ENCODE data around the gene CORO2B.

Gene CORO2B

DNA sequence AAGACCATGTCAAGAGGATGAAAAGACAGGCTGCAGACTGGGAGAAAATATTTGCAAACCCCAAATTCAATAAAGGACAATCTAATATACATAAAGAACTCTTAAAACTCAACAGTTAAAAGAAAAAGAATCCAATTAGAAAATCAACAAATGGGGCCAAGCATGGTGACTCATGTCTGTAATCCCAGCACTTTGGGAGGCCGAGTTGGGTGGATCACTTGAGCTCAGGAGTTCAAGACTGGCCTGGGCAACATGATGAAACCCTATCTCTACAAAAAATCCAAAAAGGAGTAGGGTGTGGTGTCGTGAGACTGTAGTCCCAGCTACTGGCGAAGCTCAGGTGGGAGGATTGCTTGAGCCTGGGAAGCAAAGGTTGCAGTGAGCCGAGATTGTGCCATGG is 184.3 kb downstream of the CORO2B start:
- Histone ChIP-seq H2AFZ (ENCODE audit: low read depth, low read length, severe bottlenecking) (no peak overlapping the region), H3K9me2 (replicated peaks; ENCODE audit: insufficient read depth, low read length) (no peaks in the 10 kb centered on the region)

DNA sequence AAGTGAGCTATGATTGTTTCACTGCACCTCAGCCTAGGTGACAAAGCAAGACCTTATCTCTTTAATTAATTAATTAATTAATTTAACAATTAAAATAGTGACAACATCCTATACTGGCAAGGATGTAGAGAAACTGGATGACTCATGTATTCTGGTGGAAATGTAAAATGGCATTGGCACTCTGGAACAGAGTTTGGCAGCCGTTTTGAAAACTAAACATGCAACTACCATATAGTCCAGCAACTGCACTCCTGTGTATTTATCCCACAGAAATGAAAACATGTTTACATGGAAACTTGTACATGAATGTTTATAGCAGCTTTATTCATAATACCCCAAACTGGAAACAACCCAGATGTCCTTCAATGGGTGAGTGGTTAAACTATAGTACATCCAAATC is 185.3 kb downstream of the CORO2B start:
- H3K9ac ChIP-seq (ENCODE audit: low read length), result no peak overlapping the region
- no peaks in the 10 kb centered on the region for H4K20me1 ChIP-seq (ENCODE audit: low read depth, low read length)
- H3K79me2 ChIP-seq (ENCODE audit: insufficient read depth, low read length), result no peaks in the 10 kb centered on the region
- no peaks in the 10 kb centered on the region for H3K9me3 ChIP-seq (ENCODE audit: insufficient read depth, low read length)
- H3F3A ChIP-seq (ENCODE audit: insufficient read depth), result no peaks in the 10 kb centered on the region
- no peak overlapping the region for H2AFZ ChIP-seq (ENCODE audit: low read depth, low read length, severe bottlenecking)
- no peak overlapping the region for H3K4me3 ChIP-seq (ENCODE audit: insufficient read depth, low read length, poor library complexity, severe bottlenecking)
- no peak overlapping the region for H3K4me2 ChIP-seq (ENCODE audit: low read depth, low read length, poor library complexity, severe bottlenecking)
- H3K27ac ChIP-seq (ENCODE audit: low read depth, low read length), result no peak overlapping the region
- no peaks in the 10 kb centered on the region for H3K36me3 ChIP-seq (ENCODE audit: low read length)
- TF ChIP-seq, protein P1, sequence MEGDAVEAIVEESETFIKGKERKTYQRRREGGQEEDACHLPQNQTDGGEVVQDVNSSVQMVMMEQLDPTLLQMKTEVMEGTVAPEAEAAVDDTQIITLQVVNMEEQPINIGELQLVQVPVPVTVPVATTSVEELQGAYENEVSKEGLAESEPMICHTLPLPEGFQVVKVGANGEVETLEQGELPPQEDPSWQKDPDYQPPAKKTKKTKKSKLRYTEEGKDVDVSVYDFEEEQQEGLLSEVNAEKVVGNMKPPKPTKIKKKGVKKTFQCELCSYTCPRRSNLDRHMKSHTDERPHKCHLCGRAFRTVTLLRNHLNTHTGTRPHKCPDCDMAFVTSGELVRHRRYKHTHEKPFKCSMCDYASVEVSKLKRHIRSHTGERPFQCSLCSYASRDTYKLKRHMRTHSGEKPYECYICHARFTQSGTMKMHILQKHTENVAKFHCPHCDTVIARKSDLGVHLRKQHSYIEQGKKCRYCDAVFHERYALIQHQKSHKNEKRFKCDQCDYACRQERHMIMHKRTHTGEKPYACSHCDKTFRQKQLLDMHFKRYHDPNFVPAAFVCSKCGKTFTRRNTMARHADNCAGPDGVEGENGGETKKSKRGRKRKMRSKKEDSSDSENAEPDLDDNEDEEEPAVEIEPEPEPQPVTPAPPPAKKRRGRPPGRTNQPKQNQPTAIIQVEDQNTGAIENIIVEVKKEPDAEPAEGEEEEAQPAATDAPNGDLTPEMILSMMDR (IDR thresholded peaks at IDR 0.05; ENCODE audit: insufficient read depth, low read length, poor library complexity, severe bottlenecking), result no peak
- no peak for TF ChIP-seq EZH2phosphoT487 (conservative IDR thresholded peaks at IDR 0.05; ENCODE audit: low read length)
- H3K9me2 ChIP-seq (replicated peaks; ENCODE audit: insufficient read depth, low read length), result no peaks in the 10 kb centered on the region
- no peaks in the 10 kb centered on the region for H3K27me3 ChIP-seq (ENCODE audit: low read length)

More for the DNA sequence above, 184.3 kb downstream of the CORO2B start:
- H4K20me1 ChIP-seq (ENCODE audit: low read depth, low read length), result no peaks in the 10 kb centered on the region
- no peak overlapping the region for H3K4me3 ChIP-seq (ENCODE audit: insufficient read depth, low read length, poor library complexity, severe bottlenecking)
- H3K27me3 ChIP-seq (ENCODE audit: low read length), result no peaks in the 10 kb centered on the region
- H3K4me2 ChIP-seq (ENCODE audit: low read depth, low read length, poor library complexity, severe bottlenecking), result no peak overlapping the region
- H3K9ac ChIP-seq (ENCODE audit: low read length), result no peak overlapping the region
- TF ChIP-seq EZH2phosphoT487 (conservative IDR thresholded peaks at IDR 0.05; ENCODE audit: low read length), result no peak
- TF ChIP-seq, protein P1 (IDR thresholded peaks at IDR 0.05; ENCODE audit: insufficient read depth, low read length, poor library complexity, severe bottlenecking), result no peak
- H3K9me3 ChIP-seq (ENCODE audit: insufficient read depth, low read length), result no peaks in the 10 kb centered on the region
- no peaks in the 10 kb centered on the region for H3K36me3 ChIP-seq (ENCODE audit: low read length)
- no peaks in the 10 kb centered on the region for H3F3A ChIP-seq (ENCODE audit: insufficient read depth)
- H3K27ac ChIP-seq (ENCODE audit: low read depth, low read length), result no peak overlapping the region
- H3K79me2 ChIP-seq (ENCODE audit: insufficient read depth, low read length), result no peaks in the 10 kb centered on the region

DNA sequence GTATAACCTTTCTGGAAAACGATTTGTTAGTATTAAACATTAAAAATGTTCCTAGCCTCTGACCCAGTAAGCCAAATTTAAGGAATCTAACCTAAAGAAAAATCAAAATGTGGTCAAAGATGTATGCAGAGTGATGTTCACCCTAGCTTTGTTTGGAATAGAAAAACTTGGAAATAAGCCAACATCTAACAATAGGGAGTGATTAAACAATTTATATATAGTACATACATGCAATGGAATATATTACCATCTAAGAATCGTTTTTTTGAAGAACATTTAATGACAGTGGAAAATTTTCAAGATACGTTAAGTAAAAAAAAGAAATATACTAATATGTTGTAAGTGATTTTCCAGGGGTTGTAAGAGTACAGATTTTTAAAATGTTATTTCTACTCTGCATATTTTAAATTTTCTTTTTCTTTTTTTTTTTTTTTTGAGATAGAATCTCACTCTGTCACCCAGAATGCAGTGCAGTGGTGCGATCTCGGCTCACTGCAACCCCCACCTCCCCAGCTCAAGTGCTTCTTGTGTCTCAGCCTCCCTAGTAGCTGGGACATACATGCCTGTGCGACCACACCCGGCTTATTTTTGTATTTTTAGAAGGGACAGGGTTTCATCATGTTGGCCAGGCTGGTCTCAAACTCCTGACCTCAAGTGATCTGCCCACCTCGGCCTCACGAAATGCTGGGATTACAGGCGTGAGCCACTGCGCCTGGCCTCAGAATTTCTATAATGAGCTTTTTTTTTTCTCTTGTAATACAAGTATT is 187.0 kb downstream of the CORO2B start:
- Histone ChIP-seq H3K9ac (ENCODE audit: low read length) (no peak overlapping the region), H2AFZ (ENCODE audit: low read depth, low read length, severe bottlenecking) (no peak overlapping the region), H3K79me2 (ENCODE audit: insufficient read depth, low read length) (no peaks in the 10 kb centered on the region), H3K4me3 (ENCODE audit: insufficient read depth, low read length, poor library complexity, severe bottlenecking) (no peak overlapping the region), H4K20me1 (ENCODE audit: low read depth, low read length) (no peaks in the 10 kb centered on the region), H3K27ac (ENCODE audit: low read depth, low read length) (no peak overlapping the region), H3K9me3 (ENCODE audit: insufficient read depth, low read length) (no peaks in the 10 kb centered on the region), H3K27me3 (ENCODE audit: low read length) (no peaks in the 10 kb centered on the region), H3K36me3 (ENCODE audit: low read length) (no peaks in the 10 kb centered on the region), H3F3A (ENCODE audit: insufficient read depth) (no peaks in the 10 kb centered on the region), H3K9me2 (replicated peaks; ENCODE audit: insufficient read depth, low read length) (no peaks in the 10 kb centered on the region), H3K4me2 (ENCODE audit: low read depth, low read length, poor library complexity, severe bottlenecking) (no peak overlapping the region)
- TF ChIP-seq EZH2phosphoT487 (conservative IDR thresholded peaks at IDR 0.05; ENCODE audit: low read length), result no peak
- TF ChIP-seq, protein P1 (IDR thresholded peaks at IDR 0.05; ENCODE audit: insufficient read depth, low read length, poor library complexity, severe bottlenecking), result no peak
